H9 (cell line): ENCODE measurements around the gene LPP. TPM values are rescaled to one million over a fixed set of nuclear protein-coding genes. Genes with fewer than 3 reads are reported as not detected.

Experiments
- DNase-seq: peaks from one replicate; pipeline ENCODE4 v3.0.0-alpha.2; 2017
- H2AFZ ChIP-seq: one replicate; pipeline ENCODE4 v1.6.1; 2013; ENCODE audit warnings: mild to moderate bottlenecking, low read length, control low read depth, moderate library complexity
- H2AK5ac ChIP-seq: 2 replicates; pipeline ENCODE4 v1.6.1; 2013; ENCODE audit warnings: low read length, control low read depth, mixed read lengths; ENCODE audit not compliant: insufficient read length
- H2BK120ac ChIP-seq: one replicate; pipeline ENCODE4 v1.6.1; 2013; ENCODE audit warnings: low read depth, mild to moderate bottlenecking, low read length, control low read depth, inconsistent platforms; ENCODE audit not compliant: poor library complexity, severe bottlenecking
- H2BK12ac ChIP-seq: 2 replicates; pipeline ENCODE4 v1.6.1; 2013; ENCODE audit warnings: low read length, control low read depth, mixed read lengths, low read depth; ENCODE audit not compliant: insufficient read length
- H2BK15ac ChIP-seq: 2 replicates; pipeline ENCODE4 v1.6.1; 2013; ENCODE audit warnings: low read depth, low read length, control low read depth
- H2BK20ac ChIP-seq: one replicate; pipeline ENCODE4 v1.6.1; 2013; ENCODE audit warnings: low read depth, mild to moderate bottlenecking, low read length, control low read depth, inconsistent platforms; ENCODE audit not compliant: poor library complexity, severe bottlenecking
- H2BK5ac ChIP-seq: 2 replicates; pipeline ENCODE4 v1.6.1; 2013; ENCODE audit warnings: low read length, control low read depth, mixed read lengths; ENCODE audit not compliant: insufficient read length
- H3K14ac ChIP-seq: 2 replicates; pipeline ENCODE4 v1.6.1; 2013; ENCODE audit warnings: low read length, control low read depth; ENCODE audit not compliant: insufficient read depth
- H3K18ac ChIP-seq: 2 replicates; pipeline ENCODE4 v1.6.1; 2013; ENCODE audit warnings: low read depth, mild to moderate bottlenecking, mixed read lengths, low read length, control low read depth; ENCODE audit not compliant: insufficient read length
- H3K23ac ChIP-seq: 2 replicates; pipeline ENCODE4 v1.6.1; 2013; ENCODE audit warnings: low read length, control low read depth, mixed read lengths, low read depth; ENCODE audit not compliant: insufficient read length
- H3K23me2 ChIP-seq: 2 replicates; pipeline ENCODE4 v1.6.1; 2013; ENCODE audit warnings: low read depth, mild to moderate bottlenecking, mixed read lengths, low read length, control low read depth; ENCODE audit not compliant: insufficient read length, poor library complexity, severe bottlenecking
- H3K27ac ChIP-seq: 2 replicates; pipeline ENCODE4 v1.5.1; 2013; ENCODE audit warnings: low read length, control low read depth, mixed read lengths, low read depth; ENCODE audit not compliant: insufficient read length
- H3K27me3 ChIP-seq: 2 replicates; pipeline ENCODE4 v1.6.1; 2013; ENCODE audit warnings: low read length, control low read depth, inconsistent platforms; ENCODE audit not compliant: insufficient read depth
- H3K4ac ChIP-seq: 2 replicates; pipeline ENCODE4 v1.6.1; 2013; ENCODE audit warnings: low read depth, mild to moderate bottlenecking, control low read depth, inconsistent platforms, low read length, moderate library complexity
- H3K4me1 ChIP-seq: 2 replicates; pipeline ENCODE4 v1.6.1; 2013; ENCODE audit warnings: low read length, control low read depth, inconsistent platforms; ENCODE audit not compliant: insufficient read depth
- H3K4me2 ChIP-seq: 2 replicates; pipeline ENCODE4 v1.6.1; 2013; ENCODE audit warnings: low read length, control low read depth, mixed read lengths; ENCODE audit not compliant: insufficient read length, insufficient read depth
- H3K56ac ChIP-seq: 2 replicates; pipeline ENCODE4 v1.6.1; 2013; ENCODE audit warnings: low read depth, mild to moderate bottlenecking, mixed read lengths, low read length, control low read depth; ENCODE audit not compliant: insufficient read length
- H3K79me1 ChIP-seq: 2 replicates; pipeline ENCODE4 v1.6.1; 2013; ENCODE audit warnings: low read depth, mild to moderate bottlenecking, moderate library complexity, low read length, control low read depth, inconsistent platforms; ENCODE audit not compliant: insufficient read depth, poor library complexity, severe bottlenecking
- H3K79me2 ChIP-seq: 2 replicates; pipeline ENCODE4 v1.6.1; 2013; ENCODE audit warnings: low read length, control low read depth, inconsistent platforms; ENCODE audit not compliant: insufficient read depth
- H3K9ac ChIP-seq: 2 replicates; pipeline ENCODE4 v1.6.1; 2013; ENCODE audit warnings: low read length, control low read depth, mixed read lengths; ENCODE audit not compliant: insufficient read length; ENCODE audit errors: extremely low read depth
- H3K9me3 ChIP-seq: one replicate; pipeline ENCODE4 v1.6.1; 2013; ENCODE audit warnings: low read depth, low read length, inconsistent platforms; ENCODE audit not compliant: control insufficient read depth
- H3T11ph ChIP-seq: one replicate; pipeline ENCODE4 v1.6.1; 2013; ENCODE audit warnings: mild to moderate bottlenecking, low read length, control low read depth, inconsistent platforms
- H4K20me1 ChIP-seq: one replicate; pipeline ENCODE4 v1.6.1; 2013; ENCODE audit not compliant: control insufficient read depth, insufficient read length, insufficient read depth
- H4K5ac ChIP-seq: 2 replicates; pipeline ENCODE4 v1.6.1; 2013; ENCODE audit warnings: low read depth, mild to moderate bottlenecking, mixed read lengths, low read length, control low read depth; ENCODE audit not compliant: insufficient read length
- H4K8ac ChIP-seq: replicated peaks from 2 replicates; pipeline ENCODE4 v1.6.1; 2013; ENCODE audit warnings: low read length, control low read depth, mixed read lengths, low read depth; ENCODE audit not compliant: insufficient read length
- H4K91ac ChIP-seq: 2 replicates; pipeline ENCODE4 v1.6.1; 2013; ENCODE audit warnings: low read depth, mild to moderate bottlenecking, moderate library complexity, mixed read lengths, low read length, control low read depth; ENCODE audit not compliant: insufficient read length
- H3K27ac Mint-ChIP-seq, 3 experiments: 2 replicates in 2 of 3; 3 replicates in 1 of 3; pipeline ENCODE4 v1.8.0; 2020 to 2021; ENCODE audit warnings: mixed read lengths in 3 of 3, mild to moderate bottlenecking in 1 of 3, moderate library complexity in 1 of 3
- H3K27me3 Mint-ChIP-seq: 2 replicates; pipeline ENCODE4 v1.8.0; 2021; ENCODE audit warnings: low read depth, mild to moderate bottlenecking, moderate library complexity, mixed read lengths
- H3K36me3 Mint-ChIP-seq, 3 experiments: 2 replicates in 2 of 3; 3 replicates in 1 of 3; pipeline ENCODE4 v1.8.0; 2020 to 2021; ENCODE audit warnings: low read depth in 3 of 3, mixed read lengths in 3 of 3; ENCODE audit not compliant: insufficient read depth in 1 of 3
- H3K4me1 Mint-ChIP-seq, 2 experiments: 2 replicates each; pipeline ENCODE4 v1.8.0; 2020; ENCODE audit warnings: mixed read lengths in 2 of 2
- H3K4me3 Mint-ChIP-seq, 2 experiments: 2 replicates in 1 of 2; 3 replicates in 1 of 2; pipeline ENCODE4 v1.8.0; 2020 to 2021; ENCODE audit warnings: mild to moderate bottlenecking in 2 of 2, mixed read lengths in 2 of 2, moderate library complexity in 1 of 2
- H3K9me3 Mint-ChIP-seq, 2 experiments: 2 replicates in 1 of 2; 3 replicates in 1 of 2; pipeline ENCODE4 v1.8.0; 2020; ENCODE audit warnings: mild to moderate bottlenecking in 2 of 2, mixed read lengths in 2 of 2, moderate library complexity in 1 of 2
- WGBS: extraction: QIAGEN DNeasy Blood & Tissue Kit; methylation state at CpG from one replicate; pipeline ENCODE4 v1.1.7; 2013; ENCODE audit warnings: missing lambda C conversion rate, low lambda C conversion rate, mixed read lengths; ENCODE audit not compliant: insufficient read length; ENCODE audit errors: extremely low coverage; 5-methylcytosine and 5-hydroxymethylcytosine counted together
- total RNA-seq: library from RNA; stranded (reverse); gene quantifications from 2 replicates; pipeline ENCODE4 v1.2.1, GENCODE V29; 2021
- TF ChIP-seq, protein P1 (sequence below): fragments of 200-600 bp; sonication (generic); conservative IDR thresholded peaks from 3 replicates; pipeline ENCODE4 v1.8.0; 2021; ENCODE audit warnings: antibody characterized with exemption, mild to moderate bottlenecking

Gene LPP
- total RNA-seq, 1 experiment from 2014 or later, result 64.6 TPM

DNA sequence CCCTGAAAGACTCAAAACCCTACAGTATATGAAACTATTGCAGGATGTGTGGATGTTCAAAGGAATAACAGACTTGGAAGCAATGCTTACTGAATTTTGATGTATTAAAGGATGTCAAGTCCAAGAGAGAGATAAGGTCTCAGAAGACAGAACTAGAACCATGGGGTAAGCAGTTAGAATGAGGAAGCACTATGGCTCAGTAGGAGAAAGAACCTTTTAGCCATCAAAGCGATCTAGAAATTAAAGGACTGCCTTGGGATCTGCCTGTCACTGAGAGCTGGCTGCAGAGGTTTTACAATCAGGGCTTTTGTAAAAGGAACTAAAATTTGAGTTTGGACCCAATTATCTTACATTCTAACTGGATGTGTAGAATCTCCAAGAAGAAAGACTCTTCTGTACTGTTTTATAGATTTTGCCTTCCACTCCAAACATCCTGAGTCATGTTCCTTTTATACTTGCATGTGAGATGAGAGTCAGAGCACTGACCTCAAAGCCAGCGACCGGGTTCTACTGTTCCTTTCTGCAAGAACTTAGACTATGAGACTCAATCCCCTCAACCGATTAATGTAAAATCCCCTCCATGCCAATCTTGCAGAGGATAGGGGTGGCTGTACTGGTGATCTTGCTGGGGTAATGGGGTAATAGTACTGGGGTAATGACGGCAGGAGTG lies 605.5 kb downstream of the LPP start:
- Histone ChIP-seq H4K8ac (no peak overlapping the region), H3K18ac (no peak overlapping the region), H4K20me1 (no peaks in the 10 kb centered on the region), H4K5ac (no peak overlapping the region), H3K9me3 (no peaks in the 10 kb centered on the region), H3K79me1 (no peaks in the 10 kb centered on the region), H2BK5ac (no peak overlapping the region), H3K23me2 (no peaks in the 10 kb centered on the region), H3K23ac (no peak overlapping the region), H3K9ac (no peak overlapping the region), H4K91ac (no peak overlapping the region), H3K4ac (no peak overlapping the region), H3K56ac (no peak overlapping the region), H2AFZ (no peak overlapping the region), H2BK12ac (no peak overlapping the region), H3K4me2 (no peak overlapping the region), H2BK20ac (no peak overlapping the region), H3K14ac (no peak overlapping the region), H2BK15ac (no peak overlapping the region), H3K27ac (no peak overlapping the region), H2AK5ac (no peak overlapping the region), H2BK120ac (no peak overlapping the region), H3K27me3 (no peaks in the 10 kb centered on the region), H3T11ph (no peak overlapping the region), H3K4me1 (no peaks in the 10 kb centered on the region), H3K79me2 (no peaks in the 10 kb centered on the region)
- Mint-ChIP-seq H3K36me3 (no peaks in the 10 kb centered on the region), H3K4me3 (no peak overlapping the region), H3K9me3 (no peaks in the 10 kb centered on the region), H3K27ac (no peak overlapping the region), H3K27me3 (no peaks in the 10 kb centered on the region), H3K4me1 (no peaks in the 10 kb centered on the region)
- WGBS, result no CpG with 5 or more reads among the region's 5 CpGs
- no peak for DNase-seq
- TF ChIP-seq, protein P1, sequence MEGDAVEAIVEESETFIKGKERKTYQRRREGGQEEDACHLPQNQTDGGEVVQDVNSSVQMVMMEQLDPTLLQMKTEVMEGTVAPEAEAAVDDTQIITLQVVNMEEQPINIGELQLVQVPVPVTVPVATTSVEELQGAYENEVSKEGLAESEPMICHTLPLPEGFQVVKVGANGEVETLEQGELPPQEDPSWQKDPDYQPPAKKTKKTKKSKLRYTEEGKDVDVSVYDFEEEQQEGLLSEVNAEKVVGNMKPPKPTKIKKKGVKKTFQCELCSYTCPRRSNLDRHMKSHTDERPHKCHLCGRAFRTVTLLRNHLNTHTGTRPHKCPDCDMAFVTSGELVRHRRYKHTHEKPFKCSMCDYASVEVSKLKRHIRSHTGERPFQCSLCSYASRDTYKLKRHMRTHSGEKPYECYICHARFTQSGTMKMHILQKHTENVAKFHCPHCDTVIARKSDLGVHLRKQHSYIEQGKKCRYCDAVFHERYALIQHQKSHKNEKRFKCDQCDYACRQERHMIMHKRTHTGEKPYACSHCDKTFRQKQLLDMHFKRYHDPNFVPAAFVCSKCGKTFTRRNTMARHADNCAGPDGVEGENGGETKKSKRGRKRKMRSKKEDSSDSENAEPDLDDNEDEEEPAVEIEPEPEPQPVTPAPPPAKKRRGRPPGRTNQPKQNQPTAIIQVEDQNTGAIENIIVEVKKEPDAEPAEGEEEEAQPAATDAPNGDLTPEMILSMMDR, result no peak
